Thymus (tissue), 11 donors: Measurements from ENCODE around the gene ACAP1. TPM values are rescaled to one million over a fixed set of nuclear protein-coding genes. Genes with fewer than 3 reads are reported as not detected.

Source experiments
- DNase-seq, 9 donors: peaks; one replicate each; pipeline ENCODE4 v3.0.0-alpha.2; 2013; ENCODE audit warnings: low spot score in 9 of 9, low read depth in 6 of 9, missing footprints in 1 of 9
- H3K27ac ChIP-seq, 2 donors: one replicate each; pipeline ENCODE4 v1.5.1; 2013; ENCODE audit warnings: control low read depth in 1 of 2, low read depth in 1 of 2, low read length in 1 of 2, mild to moderate bottlenecking in 1 of 2, moderate library complexity in 1 of 2
- H3K27me3 ChIP-seq, 2 donors: one replicate each; pipeline ENCODE4 v1.5.1; 2013; ENCODE audit warnings: low read length in 1 of 2; ENCODE audit not compliant: control insufficient read depth in 2 of 2, insufficient read depth in 1 of 2
- H3K36me3 ChIP-seq, 2 donors: one replicate each; pipeline ENCODE4 v1.5.1; 2013; ENCODE audit warnings: low read length in 1 of 2, mild to moderate bottlenecking in 1 of 2, moderate library complexity in 1 of 2; ENCODE audit not compliant: control insufficient read depth in 2 of 2, insufficient read depth in 2 of 2
- H3K4me1 ChIP-seq, 2 donors: one replicate each; pipeline ENCODE4 v1.5.1; 2013; ENCODE audit warnings: low read length in 2 of 2; ENCODE audit not compliant: control insufficient read depth in 2 of 2, insufficient read depth in 2 of 2
- H3K4me3 ChIP-seq, 2 donors: one replicate each; pipeline ENCODE4 v1.5.1; 2013; ENCODE audit warnings: low read length in 2 of 2, control low read depth in 1 of 2, mild to moderate bottlenecking in 1 of 2
- H3K9me3 ChIP-seq, 2 donors: one replicate each; pipeline ENCODE4 v1.5.1; 2013; ENCODE audit warnings: low read length in 1 of 2, mild to moderate bottlenecking in 1 of 2; ENCODE audit not compliant: control insufficient read depth in 2 of 2, insufficient read depth in 1 of 2
- WGBS: extraction: QIAGEN DNeasy Blood & Tissue Kit; methylation state at CpG from one replicate; pipeline ENCODE4 v1.1.7; 2013; 5-methylcytosine and 5-hydroxymethylcytosine counted together
- polyA plus RNA-seq: library from polyadenylated mRNA; stranded (reverse); fragments of 200-250 nt; gene quantifications from one replicate; pipeline ENCODE4 v1.2.3, GENCODE V29; 2013
- total RNA-seq: library from RNA; stranded (reverse); fragments of 120-200 nt; gene quantifications from one replicate; pipeline ENCODE4 v1.2.4, GENCODE V29; 2013
- donor health status: healthy.

The ACAP1 gene
- total and polyA plus RNA-seq, 2 donors = 167 to 364 TPM

DNA sequence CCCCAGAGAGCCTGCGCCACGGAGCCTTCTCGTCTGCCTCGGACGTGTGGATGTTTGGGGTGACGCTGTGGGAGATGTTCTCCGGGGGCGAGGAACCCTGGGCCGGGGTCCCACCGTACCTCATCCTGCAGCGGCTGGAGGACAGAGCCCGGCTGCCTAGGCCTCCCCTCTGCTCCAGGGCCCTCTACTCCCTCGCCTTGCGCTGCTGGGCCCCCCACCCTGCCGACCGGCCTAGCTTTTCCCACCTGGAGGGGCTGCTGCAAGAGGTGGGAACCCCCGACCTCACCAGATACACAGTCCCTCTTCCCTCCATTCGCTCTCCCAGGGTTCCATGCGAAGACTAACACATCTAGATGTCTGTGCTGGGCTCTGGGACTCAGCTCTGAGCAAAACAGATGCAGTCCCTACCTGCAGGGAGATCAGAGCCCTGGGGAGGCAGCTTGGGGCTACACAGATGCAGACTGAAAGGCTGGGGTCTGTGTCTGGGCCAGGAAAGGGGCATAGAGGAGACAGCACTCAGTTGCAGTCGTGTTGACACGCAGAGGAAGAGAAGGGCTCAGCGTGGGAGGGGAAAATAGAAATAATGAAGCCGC is 48.3 kb downstream of the ACAP1 start:
- Histone ChIP-seq H3K4me1 (peaks cover 2 to 17% of the 10 kb centered on the region in 2 donors), H3K9me3 (peaks cover 0 to 6% of the 10 kb centered on the region in 2 donors), H3K27me3 (peaks cover 34 to 57% of the 10 kb centered on the region in 2 donors), H3K4me3 (peak overlapping the region; percentile 54 to 67), H3K27ac (peak overlapping the region in 1 of 2 donors; percentile 3), H3K36me3 (no peaks in the 10 kb centered on the region)
- DNase-seq = no peak
- WGBS = 48% methylated on average over 23 of the region's 23 CpGs

DNA sequence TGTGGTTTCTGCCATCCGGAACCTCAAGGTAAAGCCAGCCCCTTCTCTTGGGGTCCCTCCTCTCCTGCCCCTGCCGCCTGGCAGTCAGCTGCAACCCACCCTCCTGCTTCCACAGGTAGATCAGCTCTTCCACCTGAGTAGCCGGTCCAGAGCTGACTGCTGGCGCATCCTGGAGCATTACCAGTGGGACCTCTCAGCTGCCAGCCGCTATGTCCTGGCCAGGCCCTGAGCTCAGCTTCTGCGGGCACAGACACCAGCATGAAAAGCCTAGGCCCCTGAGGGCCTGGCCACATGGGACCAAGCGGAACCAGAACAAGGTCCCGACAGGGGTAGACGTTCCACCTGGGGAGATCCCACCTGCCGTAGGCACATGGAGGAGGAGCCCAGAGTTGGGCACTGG is 52.5 kb downstream of the ACAP1 start:
- Histone ChIP-seq H3K9me3 (peaks cover 0 to 1% of the 10 kb centered on the region in 2 donors), H3K27ac (no peak overlapping the region), H3K27me3 (peaks cover 0 to 15% of the 10 kb centered on the region in 2 donors), H3K4me1 (peaks cover 6 to 16% of the 10 kb centered on the region in 2 donors), H3K36me3 (peaks cover 3 to 8% of the 10 kb centered on the region in 2 donors), H3K4me3 (no peak overlapping the region)
- no peak for DNase-seq
- WGBS = 98% methylated on average over 10 of the region's 10 CpGs

DNA sequence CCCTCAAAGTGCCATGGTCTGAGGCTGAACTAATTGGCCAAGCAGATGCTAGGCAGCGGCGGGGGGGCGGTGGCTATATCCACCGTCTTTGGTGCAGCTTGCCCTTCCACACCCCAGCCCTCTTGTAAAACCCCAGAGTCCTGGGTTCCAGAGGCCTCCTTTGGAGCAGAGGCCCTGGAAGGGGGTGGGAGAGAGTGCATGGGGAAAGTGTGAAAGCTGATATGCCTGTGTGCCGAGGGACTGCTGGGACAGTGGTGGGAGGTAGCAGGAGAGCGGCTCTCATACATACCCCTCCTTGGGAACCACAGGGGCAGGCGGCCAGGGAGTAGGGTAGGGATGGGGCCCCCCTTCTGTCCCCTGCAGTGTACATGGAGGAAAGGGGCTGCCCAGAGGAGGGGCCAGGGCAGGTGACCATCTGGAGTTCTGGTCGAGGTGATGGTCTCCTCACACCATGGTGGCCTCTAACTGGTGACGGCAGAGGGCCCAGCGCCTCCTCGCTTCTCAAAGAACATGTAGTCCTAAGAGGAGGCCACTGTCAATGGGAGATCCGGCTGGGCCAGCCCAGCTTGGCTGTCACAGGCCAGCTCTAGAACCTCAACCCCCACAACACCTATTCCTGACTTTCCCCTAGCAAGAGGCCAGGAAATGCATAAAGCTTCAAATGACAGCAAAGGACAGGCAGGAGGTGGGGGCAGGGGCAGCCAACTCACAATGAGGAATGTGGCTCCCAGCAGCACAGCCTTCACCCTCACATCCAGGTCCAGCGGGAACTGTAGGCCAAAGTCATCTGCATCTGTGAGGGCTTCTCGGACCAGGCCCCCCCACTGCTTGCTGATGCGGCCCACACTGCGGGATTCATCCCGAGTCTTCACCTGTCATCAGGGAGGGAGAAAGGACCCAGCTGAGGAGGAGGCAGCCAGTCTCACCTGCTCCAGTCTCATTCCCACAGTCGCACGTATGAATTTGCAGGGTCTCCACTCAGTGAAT is 53.9 kb downstream of the ACAP1 start:
- WGBS = 93% methylated on average over 19 of the region's 19 CpGs
- H3K36me3 ChIP-seq = peaks cover 3 to 8% of the 10 kb centered on the region in 2 donors
- H3K27ac ChIP-seq = no peak overlapping the region

DNA sequence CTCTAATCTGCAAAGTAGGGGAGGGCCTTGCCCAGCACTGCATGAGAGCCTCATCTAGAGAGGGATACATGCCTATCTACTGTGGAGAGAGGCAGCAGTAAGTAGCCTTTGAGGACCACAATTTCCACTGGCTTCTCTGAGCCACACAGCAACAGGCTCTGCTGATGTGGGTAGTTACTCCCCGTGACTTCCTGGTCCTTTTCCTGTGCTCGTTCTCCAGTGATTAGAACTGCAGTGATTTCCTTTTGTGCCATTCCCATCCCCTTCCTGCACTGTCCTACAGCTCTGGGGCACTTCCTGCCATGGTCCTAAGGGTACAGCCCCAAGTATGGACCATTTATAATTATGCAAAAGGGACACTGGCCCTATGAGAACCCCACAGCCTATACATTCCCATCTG is 55.0 kb downstream of the ACAP1 start:
- H3K27ac ChIP-seq = no peak overlapping the region
- DNase-seq = no peak
- H3K27me3 ChIP-seq = peaks cover 0 to 10% of the 10 kb centered on the region in 2 donors
- 68% methylated on average over 2 of the region's 2 CpGs for WGBS
- peaks cover 9 to 16% of the 10 kb centered on the region in 2 donors for H3K4me1 ChIP-seq
- no peak overlapping the region for H3K4me3 ChIP-seq
- peaks cover 0 to 2% of the 10 kb centered on the region in 2 donors for H3K9me3 ChIP-seq
- peaks cover 3 to 8% of the 10 kb centered on the region in 2 donors for H3K36me3 ChIP-seq

More for the DNA sequence above, 53.9 kb downstream of the ACAP1 start:
- peaks cover 0 to 2% of the 10 kb centered on the region in 2 donors for H3K9me3 ChIP-seq
- H3K4me1 ChIP-seq = peaks cover 9 to 16% of the 10 kb centered on the region in 2 donors
- no peak overlapping the region for H3K4me3 ChIP-seq
- no peak for DNase-seq
- H3K27me3 ChIP-seq = peaks cover 0 to 13% of the 10 kb centered on the region in 2 donors

DNA sequence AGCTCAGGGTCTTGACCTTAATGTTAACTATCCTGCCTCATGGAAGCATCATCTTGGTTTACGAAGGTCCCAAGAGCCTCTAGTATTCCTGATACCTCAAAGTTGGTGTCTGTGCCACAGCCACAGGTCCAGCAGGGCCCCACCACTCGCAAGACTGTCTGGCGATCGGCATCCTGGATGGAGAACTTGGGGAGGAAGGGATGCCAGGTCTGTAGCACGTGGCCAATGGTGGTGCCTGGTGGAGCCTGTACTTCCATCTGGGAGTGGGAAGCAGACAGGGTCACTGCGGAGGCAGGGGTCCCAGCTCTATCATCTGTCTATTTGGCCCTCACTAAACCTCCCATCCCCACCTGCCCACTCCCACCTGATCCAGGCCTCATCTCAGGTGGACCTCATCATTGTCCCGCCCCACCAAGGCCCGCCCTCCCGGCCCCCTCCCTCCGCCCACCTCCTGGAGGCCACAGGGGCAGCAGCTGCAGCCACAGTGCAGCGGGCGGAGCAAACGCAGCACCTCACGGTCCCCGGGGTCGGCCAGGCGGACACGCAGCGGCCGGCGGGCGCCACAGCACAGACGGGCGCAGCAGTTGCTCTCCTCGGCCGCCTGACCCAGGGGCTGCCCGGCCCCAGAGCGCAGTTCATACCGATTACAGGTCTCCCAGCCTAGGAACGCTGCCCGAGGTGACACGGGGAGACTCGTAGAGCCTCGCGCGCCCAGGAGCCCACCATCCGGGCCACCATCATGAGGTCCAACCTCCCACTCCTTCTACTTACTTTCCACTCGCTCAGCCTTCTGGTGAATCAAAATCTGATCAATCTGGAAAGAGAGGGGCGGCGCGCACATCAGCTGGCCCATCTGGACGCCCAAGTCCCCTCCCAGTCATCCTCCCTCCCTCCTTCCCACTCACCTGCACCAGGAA is 56.6 kb downstream of the ACAP1 start:
- peak overlapping the region in 1 of 2 donors; percentile 47 for H3K27ac ChIP-seq
- DNase-seq = no peak
- peaks cover 9 to 16% of the 10 kb centered on the region in 2 donors for H3K4me1 ChIP-seq
- 92% methylated on average over 42 of the region's 42 CpGs for WGBS
- H3K36me3 ChIP-seq = peaks cover 3 to 8% of the 10 kb centered on the region in 2 donors
- H3K9me3 ChIP-seq = peaks cover 0 to 2% of the 10 kb centered on the region in 2 donors
- peak overlapping the region; percentile 64 to 74 for H3K4me3 ChIP-seq
- H3K27me3 ChIP-seq = peaks cover 0 to 8% of the 10 kb centered on the region in 2 donors

DNA sequence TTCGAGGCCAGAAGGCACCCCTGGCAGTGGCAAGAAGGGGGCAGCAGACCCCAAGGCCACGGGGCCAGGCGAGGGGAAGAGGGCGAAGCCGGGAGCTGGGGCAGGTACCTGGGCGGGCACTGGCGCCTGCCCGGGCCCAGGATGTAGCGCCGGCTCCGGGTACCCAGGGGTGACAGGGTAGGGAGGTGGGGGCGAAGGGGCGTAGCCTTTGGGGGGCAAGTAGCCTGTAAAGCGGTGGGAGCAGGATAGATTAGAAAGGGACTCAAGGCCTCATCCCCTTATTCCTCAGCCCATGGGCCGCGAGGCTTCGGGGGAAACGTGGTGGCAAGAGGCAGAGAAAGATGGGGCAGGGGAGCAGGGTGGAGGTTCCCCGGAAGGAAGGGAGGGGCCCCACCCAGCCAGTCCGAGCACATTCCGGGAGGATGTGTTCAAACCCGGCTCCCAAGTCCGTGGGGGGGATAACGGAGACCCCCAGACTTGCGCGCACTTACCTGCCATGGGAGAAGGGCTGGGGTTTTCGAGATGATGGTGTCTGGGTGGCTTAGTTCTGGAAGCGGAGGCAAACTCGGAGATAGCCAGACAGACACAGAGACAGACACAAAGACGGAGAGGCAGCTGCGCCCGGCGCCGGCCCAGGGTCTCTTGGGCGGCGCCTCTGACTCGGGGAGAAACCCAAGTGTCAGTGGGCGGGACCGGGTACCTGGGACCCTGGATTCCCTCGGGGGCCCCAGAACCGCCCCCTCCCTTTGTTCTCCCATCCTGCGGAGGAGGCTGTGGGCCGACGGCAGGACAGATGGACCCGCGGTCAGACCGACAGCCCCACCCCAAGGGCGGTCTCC is 57.5 kb downstream of the ACAP1 start:
- 11% methylated on average over 48 of the region's 48 CpGs for WGBS
- DNase-seq = peak in 4 of 9 donors; percentile 16 to 76 (median 58)
- peaks cover 3 to 8% of the 10 kb centered on the region in 2 donors for H3K36me3 ChIP-seq
- peak overlapping the region; percentile 64 to 74 for H3K4me3 ChIP-seq
- peaks cover 9 to 16% of the 10 kb centered on the region in 2 donors for H3K4me1 ChIP-seq
- H3K27ac ChIP-seq = peak overlapping the region; percentile 14 to 86
- H3K27me3 ChIP-seq = peaks cover 0 to 8% of the 10 kb centered on the region in 2 donors
- H3K9me3 ChIP-seq = peaks cover 0 to 2% of the 10 kb centered on the region in 2 donors

DNA sequence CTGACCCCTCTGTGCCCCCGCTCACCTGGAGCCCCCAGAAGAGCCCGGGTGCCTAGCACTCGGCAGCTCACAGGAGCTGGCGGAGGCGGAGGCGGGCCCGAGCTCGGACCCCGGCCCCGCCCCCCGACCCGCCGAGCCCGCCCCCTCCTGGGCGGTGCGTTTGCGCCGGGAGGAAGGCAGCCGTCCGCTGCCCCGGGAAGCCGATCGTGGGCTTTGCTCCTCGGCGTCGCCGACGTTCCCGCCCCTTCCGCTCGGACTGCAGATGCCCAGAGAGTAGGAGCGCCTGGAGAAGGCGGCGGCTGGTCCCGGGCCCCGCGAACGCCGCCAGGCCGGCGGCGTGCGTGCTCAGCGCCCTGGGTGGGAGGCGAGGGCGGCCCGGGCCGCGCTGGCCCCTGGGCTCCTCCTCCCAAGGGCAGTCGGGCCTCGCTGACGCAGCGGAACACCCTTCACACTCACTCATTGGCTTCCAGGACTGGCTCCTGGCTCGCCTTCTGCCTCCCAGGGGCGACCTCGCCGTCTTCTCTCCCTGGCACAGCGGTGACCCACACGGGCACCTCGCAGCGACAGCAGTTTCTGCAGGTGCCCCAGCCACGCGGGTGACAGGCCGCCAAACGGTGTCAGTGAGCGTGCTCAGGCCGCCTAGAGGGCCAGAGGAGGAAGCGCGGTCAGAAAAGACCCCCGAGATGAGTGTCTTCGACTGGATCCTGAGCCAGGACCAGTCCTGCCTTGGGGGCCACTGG is 58.3 kb downstream of the ACAP1 start, which contains the start of gene PLSCR3:
TSS of gene PLSCR3 (minus strand) at position 74 of the 740 bp plus-strand sequence. CDS start 415 bp downstream, outside the sequence.
- peaks cover 0 to 2% of the 10 kb centered on the region in 2 donors for H3K9me3 ChIP-seq
- DNase-seq = peak in 6 of 9 donors; percentile 66 to 88 (median 68)
- peaks cover 3 to 8% of the 10 kb centered on the region in 2 donors for H3K36me3 ChIP-seq
- H3K4me3 ChIP-seq = peak within 1 kb of the TSS; percentile 64 to 74
- H3K27ac ChIP-seq = peak within 1 kb of the TSS; percentile 14 to 86
- H3K27me3 ChIP-seq = peaks cover 0 to 8% of the 10 kb centered on the region in 2 donors
- WGBS = under 1% methylated on average over 71 of the region's 71 CpGs
- H3K4me1 ChIP-seq = peaks cover 9 to 16% of the 10 kb centered on the region in 2 donors
